Endothelial cell of umbilical vein (primary cell): ENCODE measurements around the gene TIMP4. TPM values are rescaled to one million over a fixed set of nuclear protein-coding genes. Genes with fewer than 3 reads are reported as not detected.

ENCODE experiments used
- BruUV-seq: library from RNA; stranded (reverse); fragments of 400-500 nt; replicated peaks from 2 replicates; lab custom pipeline; 2021; lab: Mats Ljungman, UMichigan
- CTCF ChIA-PET: fragments of 300-600, 350-600 bp; sonication (Branson Sonifier 250); formaldehyde crosslinking; loops from one replicate; lab custom pipeline; 2021; ENCODE audit warnings: antibody characterized with exemption, inconsistent platforms; lab: Charles Lee
- POLR2A ChIA-PET: fragments of 300-600, 350-600 bp; sonication (Branson Sonifier 250); formaldehyde crosslinking; loops from one replicate; lab custom pipeline; 2021; ENCODE audit warnings: antibody characterized with exemption, inconsistent platforms; lab: Charles Lee
- DNase-seq: peaks from one replicate; pipeline ENCODE4 v3.0.0-alpha.2; 2011; ENCODE audit warnings: low read depth, low spot score
- FAIRE-seq: peaks from 2 replicates; lab custom pipeline; 2011; peaks lifted over from hg19 to GRCh38; lab: Jason Lieb, UNC
- H2AFZ ChIP-seq: 2 replicates; pipeline ENCODE4 v1.6.0; 2012; ENCODE audit warnings: low read depth, low read length, control low read depth, inconsistent platforms
- H3K27ac ChIP-seq: 2 replicates; pipeline ENCODE4 v1.5.1; 2011; ENCODE audit warnings: low read depth, mild to moderate bottlenecking, control low read depth, low read length, moderate library complexity; ENCODE audit not compliant: insufficient read depth
- H3K27me3 ChIP-seq, 2 experiments: 2 replicates each; pipeline versions ENCODE4 v1.6.0 to v1.6.1; 2011; ENCODE audit warnings: low read length in 2 of 2, mixed read lengths in 1 of 2; ENCODE audit not compliant: control insufficient read depth in 2 of 2, insufficient read depth in 2 of 2
- H3K36me3 ChIP-seq, 2 experiments: 2 replicates in 1 of 2; 3 replicates in 1 of 2; pipeline ENCODE4 v1.5.1; 2011; ENCODE audit warnings: low read length in 2 of 2, mild to moderate bottlenecking in 1 of 2, moderate library complexity in 1 of 2; ENCODE audit not compliant: control insufficient read depth in 2 of 2, insufficient read depth in 2 of 2; ENCODE audit errors: extremely low read depth in 1 of 2
- H3K4me1 ChIP-seq: 3 replicates; pipeline ENCODE4 v1.5.1; 2011; ENCODE audit warnings: mild to moderate bottlenecking, low read length; ENCODE audit not compliant: control insufficient read depth, insufficient read depth; ENCODE audit errors: extremely low read depth
- H3K4me2 ChIP-seq: 2 replicates; pipeline ENCODE4 v1.6.1; 2011; ENCODE audit warnings: low read length, control low read depth, mixed read lengths; ENCODE audit not compliant: insufficient read depth
- H3K4me3 ChIP-seq, 3 experiments: fragments of 200-600 bp in 1 of 3; sonication (generic), shearing (Covaris generic) in 1 of 3; replicated peaks in 1 of 3; 2 replicates each; pipeline ENCODE4 v1.5.1; 2011 to 2016; ENCODE audit warnings: control low read depth in 3 of 3, low read length in 3 of 3, mild to moderate bottlenecking in 2 of 3, inconsistent platforms in 1 of 3, low read depth in 1 of 3, moderate library complexity in 1 of 3; ENCODE audit not compliant: insufficient read depth in 1 of 3
- H3K79me2 ChIP-seq: 2 replicates; pipeline ENCODE4 v1.6.0; 2012; ENCODE audit warnings: low read length, inconsistent platforms; ENCODE audit not compliant: control insufficient read depth, insufficient read depth
- H3K9ac ChIP-seq: replicated peaks from 2 replicates; pipeline ENCODE3; 2011; ENCODE audit warnings: low read length, control low read depth; ENCODE audit not compliant: insufficient read depth; ENCODE audit errors: extremely low read depth
- H3K9me1 ChIP-seq: replicated peaks from 3 replicates; pipeline ENCODE4 v1.6.0; 2011; ENCODE audit warnings: mild to moderate bottlenecking, low read length; ENCODE audit not compliant: control insufficient read depth, insufficient read depth; ENCODE audit errors: extremely low read depth
- H3K9me3 ChIP-seq: replicated peaks from 2 replicates; pipeline ENCODE4 v1.5.1; 2012; ENCODE audit warnings: low read length, inconsistent platforms; ENCODE audit not compliant: control insufficient read depth, insufficient read depth
- H4K20me1 ChIP-seq: replicated peaks from 2 replicates; pipeline ENCODE3; 2011; ENCODE audit warnings: mild to moderate bottlenecking, low read length; ENCODE audit not compliant: control insufficient read depth, insufficient read depth; ENCODE audit errors: extremely low read depth
- EZH2 ChIP-seq: IDR thresholded peaks from 2 replicates; pipeline ENCODE4 v1.6.1; 2012; ENCODE audit warnings: borderline replicate concordance, low read depth, mild to moderate bottlenecking, moderate library complexity, low read length, inconsistent platforms; ENCODE audit not compliant: severe bottlenecking
- FOS ChIP-seq: IDR thresholded peaks from 2 replicates; pipeline ENCODE4 v1.6.1; 2011; ENCODE audit warnings: mild to moderate bottlenecking, low read length, moderate library complexity, borderline replicate concordance; ENCODE audit not compliant: insufficient read depth
- GATA2 ChIP-seq: IDR thresholded peaks from 2 replicates; pipeline ENCODE4 v1.7.0; 2011; ENCODE audit warnings: low read depth, mild to moderate bottlenecking, moderate library complexity, mixed read lengths, low read length; ENCODE audit not compliant: insufficient read length, insufficient read depth
- JUN ChIP-seq: IDR thresholded peaks from 2 replicates; pipeline ENCODE4 v1.6.1; 2011; ENCODE audit warnings: borderline replicate concordance, low read depth; ENCODE audit not compliant: insufficient read length, insufficient read depth
- MAX ChIP-seq: IDR thresholded peaks from 2 replicates; pipeline ENCODE4 v1.6.1; 2011; ENCODE audit not compliant: insufficient read depth, insufficient read length
- MYC ChIP-seq: IDR thresholded peaks from one replicate; pipeline ENCODE4 v1.6.1; 2011; ENCODE audit warnings: mild to moderate bottlenecking, low read depth, low read length
- POLR2A ChIP-seq: IDR thresholded peaks from 2 replicates; pipeline ENCODE4 v1.6.1; 2012; ENCODE audit warnings: low read depth, mild to moderate bottlenecking, control low read depth, low read length
- POLR2AphosphoS5 ChIP-seq: IDR thresholded peaks from 2 replicates; pipeline ENCODE4 v1.6.1; 2012; ENCODE audit warnings: low read depth, mild to moderate bottlenecking, control low read depth, low read length, moderate library complexity; ENCODE audit not compliant: insufficient read depth
- dilution Hi-C: fragments of 300-500 bp; cut with MboI; formaldehyde crosslinking; loops from one replicate; pipeline ENCODE4 v1.15.0; 2019; ENCODE audit warnings: low sequenced_read_pairs; ENCODE audit not compliant: extremely low pct_ligation_motif_present
- intact Hi-C: fragments of 100-400 bp; cut with micrococcal nuclease; formaldehyde crosslinking; loops from one replicate; pipeline ENCODE4 v1.10.0; 2022
- polyA plus RNA-seq, 4 experiments: library from polyadenylated mRNA; depleted of rRNA in 3 of 4; stranded (reverse) in 3 of 4; unstranded in 1 of 4; fragments of >200 nt; gene quantifications; 2 replicates each; pipeline versions ENCODE4 v1.2.1 to v1.2.3, GENCODE V29; 2011 to 2012; ENCODE audit warnings: missing spikeins in 1 of 4
- total RNA-seq: library from RNA; stranded (reverse); gene quantifications from 2 replicates; pipeline ENCODE4 v1.2.3, GENCODE V29; 2021
- TF ChIP-seq, protein P1 (sequence below), 2 donors: IDR thresholded peaks; 1 replicate in 1 of 2; 2 replicates in 1 of 2; pipeline ENCODE4 v1.5.1; 2011; ENCODE audit warnings: low read length in 2 of 2, mild to moderate bottlenecking in 2 of 2, moderate library complexity in 2 of 2, control low read depth in 1 of 2, inconsistent platforms in 1 of 2, low read depth in 1 of 2; ENCODE audit not compliant: insufficient read depth in 1 of 2; ENCODE audit errors: extremely low read depth in 1 of 2

The TIMP4 gene
- total and polyA plus RNA-seq, 2 donors (not counting 3 experiments of a cell fraction or from before 2014, with no cell fraction given) = 0.07 to 0.40 TPM

GRCh38 chr3:12127391-12127790 lies 31.3 kb downstream of the TIMP4 start:
- no peak for TF ChIP-seq MAX
- no peak for TF ChIP-seq FOS
- TF ChIP-seq EZH2 = no peak
- no peak for TF ChIP-seq POLR2AphosphoS5
- TF ChIP-seq, protein P1, sequence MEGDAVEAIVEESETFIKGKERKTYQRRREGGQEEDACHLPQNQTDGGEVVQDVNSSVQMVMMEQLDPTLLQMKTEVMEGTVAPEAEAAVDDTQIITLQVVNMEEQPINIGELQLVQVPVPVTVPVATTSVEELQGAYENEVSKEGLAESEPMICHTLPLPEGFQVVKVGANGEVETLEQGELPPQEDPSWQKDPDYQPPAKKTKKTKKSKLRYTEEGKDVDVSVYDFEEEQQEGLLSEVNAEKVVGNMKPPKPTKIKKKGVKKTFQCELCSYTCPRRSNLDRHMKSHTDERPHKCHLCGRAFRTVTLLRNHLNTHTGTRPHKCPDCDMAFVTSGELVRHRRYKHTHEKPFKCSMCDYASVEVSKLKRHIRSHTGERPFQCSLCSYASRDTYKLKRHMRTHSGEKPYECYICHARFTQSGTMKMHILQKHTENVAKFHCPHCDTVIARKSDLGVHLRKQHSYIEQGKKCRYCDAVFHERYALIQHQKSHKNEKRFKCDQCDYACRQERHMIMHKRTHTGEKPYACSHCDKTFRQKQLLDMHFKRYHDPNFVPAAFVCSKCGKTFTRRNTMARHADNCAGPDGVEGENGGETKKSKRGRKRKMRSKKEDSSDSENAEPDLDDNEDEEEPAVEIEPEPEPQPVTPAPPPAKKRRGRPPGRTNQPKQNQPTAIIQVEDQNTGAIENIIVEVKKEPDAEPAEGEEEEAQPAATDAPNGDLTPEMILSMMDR (IDR thresholded peaks at IDR 0.05; ENCODE audit: extremely low read depth in 1 of 2, insufficient read depth in 1 of 2, low read depth in 1 of 2, low read length in 2 of 2) = no peak
- TF ChIP-seq MYC = no peak
- no peak for TF ChIP-seq GATA2
- no peak for TF ChIP-seq POLR2A
- TF ChIP-seq JUN = no peak
- Histone ChIP-seq H3K27ac (no peak overlapping the region), H3K36me3 (no peaks in the 10 kb centered on the region), H3K4me1 (no peaks in the 10 kb centered on the region), H3K4me2 (no peak overlapping the region), H4K20me1 (no peaks in the 10 kb centered on the region), H3K9ac (no peak overlapping the region), H2AFZ (no peak overlapping the region), H3K4me3 (no peak overlapping the region), H3K9me1 (no peaks in the 10 kb centered on the region), H3K79me2 (no peaks in the 10 kb centered on the region), H3K9me3 (no peaks in the 10 kb centered on the region), H3K27me3 (peaks cover 24% of the 10 kb centered on the region in 2 experiments)
- dilution Hi-C loops = no loop called here
- intact Hi-C loops = no loop called here
- no TSS peak for BruUV-seq
- CTCF ChIA-PET = interaction anchor here (0.5 to 1.1 kb wide), 2 partner anchors 8 to 352 kb away, joined by 3 read pairs; no protein-coding TSS in a partner anchor
- POLR2A ChIA-PET = no interaction called here
- FAIRE-seq = no peak
- no peak for DNase-seq
